Inflammatory macrophage treated with lipopolysaccharide for 4 hours (primary cell): ENCODE data around the gene PRKRIP1.
"Not testable (repeated sequence)": the region's sequence is repeated elsewhere in the genome, so short reads cannot be mapped to it uniquely, and the experiment has no call there.

Source experiments
- DNase-seq: peaks from one replicate; pipeline ENCODE4 v3.0.0-alpha.2; 2020

Gene PRKRIP1

GRCh38 chr7:102395873-102396709 lies at the start of gene PRKRIP1:
Gene PRKRIP1, plus strand, starts transcription at chr7:102396363. Its CDS starts 49 bp downstream, at chr7:102396412.
- DNase-seq, result peak; percentile 99

- DNase-seq, result not testable (repeated sequence)
Measured at GRCh38 chr7:102346983-102347382, 49.2 kb upstream of the PRKRIP1 start.

- DNase-seq, result not testable (repeated sequence)
Measured at GRCh38 chr7:102356344-102356743, 39.8 kb upstream of the PRKRIP1 start, which contains the start of gene SPDYE6. Gene SPDYE6, minus strand, starts transcription at chr7:102356444. Its CDS starts 421 bp downstream, at chr7:102356023.

- DNase-seq, result peak; percentile 98
Measured at GRCh38 chr7:102363549-102364393, 32.4 kb upstream of the PRKRIP1 start.

- DNase-seq, result not testable (repeated sequence)
Measured at GRCh38 chr7:102364394-102364886, 31.7 kb upstream of the PRKRIP1 start.

GRCh38 chr7:102365390-102365789 lies 30.8 kb upstream of the PRKRIP1 start:
- DNase-seq, result not testable (repeated sequence)

GRCh38 chr7:102370038-102370437 lies 26.1 kb upstream of the PRKRIP1 start:
- not testable (repeated sequence) for DNase-seq

- not testable (repeated sequence) for DNase-seq
Measured at GRCh38 chr7:102372796-102373195, 23.4 kb upstream of the PRKRIP1 start.

- DNase-seq, result peak; percentile 46
Measured at GRCh38 chr7:102376964-102377466, 19.1 kb upstream of the PRKRIP1 start.

- not testable (repeated sequence) for DNase-seq
Measured at GRCh38 chr7:102380837-102381236, 15.3 kb upstream of the PRKRIP1 start.

GRCh38 chr7:102381696-102382425 lies 14.3 kb upstream of the PRKRIP1 start:
- DNase-seq, result not testable (repeated sequence)

GRCh38 chr7:102387064-102387463 lies 9.1 kb upstream of the PRKRIP1 start:
- DNase-seq, result no peak

- peak; percentile 4 for DNase-seq
Measured at GRCh38 chr7:102389810-102390209, 6.4 kb upstream of the PRKRIP1 start.

GRCh38 chr7:102390697-102391484 lies 5.3 kb upstream of the PRKRIP1 start:
- peak; percentile 76 for DNase-seq

GRCh38 chr7:102392330-102392729 lies 3.8 kb upstream of the PRKRIP1 start:
- DNase-seq, result no peak

GRCh38 chr7:102393467-102393866 lies 2.7 kb upstream of the PRKRIP1 start:
- DNase-seq, result no peak

GRCh38 chr7:102395592-102395872 lies 631 bp upstream of the PRKRIP1 start:
- no peak for DNase-seq

- DNase-seq, result no peak
Measured at GRCh38 chr7:102396710-102397019, 502 bp downstream of the PRKRIP1 start.

- no peak for DNase-seq
Measured at GRCh38 chr7:102398543-102398942, 2.4 kb downstream of the PRKRIP1 start.

- DNase-seq, result no peak
Measured at GRCh38 chr7:102400360-102400759, 4.2 kb downstream of the PRKRIP1 start.

GRCh38 chr7:102403563-102403962 lies 7.4 kb downstream of the PRKRIP1 start:
- DNase-seq, result no peak
